OCI-M2 (cell line): ENCODE results near the gene ENOX2.
"Not testable (repeated sequence)": the region's sequence is repeated elsewhere in the genome, so short reads cannot be mapped to it uniquely, and the experiment has no call there.

Experiments
- DNase-seq: peaks from one replicate; lab custom pipeline; 2025; ENCODE audit not compliant: unreplicated experiment; lab: John Stamatoyannopoulos, UW

The ENOX2 gene

DNA sequence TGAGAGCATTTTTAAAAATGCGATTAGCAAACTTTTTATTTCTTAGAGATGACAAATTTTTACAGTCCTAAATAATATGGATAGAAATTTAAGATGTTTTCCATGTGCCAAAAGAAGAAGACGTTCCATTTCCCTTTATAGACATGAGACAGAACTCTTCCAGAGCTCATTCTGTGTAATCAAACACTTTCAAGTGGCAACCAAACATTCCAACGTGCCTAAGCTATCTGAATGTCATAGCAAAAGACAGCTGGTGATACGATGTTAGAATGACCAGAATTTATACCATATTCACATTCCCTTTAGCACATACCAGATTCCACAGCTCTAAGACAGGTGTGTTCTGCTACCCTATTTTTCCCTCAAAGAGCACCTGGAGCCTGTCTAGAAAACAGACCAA is 133.2 kb downstream of the ENOX2 start:
- DNase-seq = no peak

DNA sequence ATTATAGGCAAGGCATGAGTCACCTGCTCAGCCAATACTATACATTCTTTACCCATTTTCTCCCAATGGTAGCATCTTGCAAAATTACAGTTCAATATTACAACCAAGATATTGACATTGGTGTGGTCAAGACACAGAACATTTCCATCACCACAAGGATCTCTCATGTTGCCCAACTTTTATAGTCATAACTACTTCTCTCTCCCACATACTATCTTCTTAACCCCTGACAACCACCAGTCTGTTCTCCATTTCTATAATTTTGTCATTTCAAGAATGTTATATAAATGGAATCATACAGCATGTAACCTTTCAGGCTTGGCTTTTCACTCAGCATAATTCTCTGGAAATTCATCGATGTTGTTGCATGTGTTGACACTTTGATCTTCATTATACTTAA is 144.9 kb downstream of the ENOX2 start:
- DNase-seq = no peak

DNA sequence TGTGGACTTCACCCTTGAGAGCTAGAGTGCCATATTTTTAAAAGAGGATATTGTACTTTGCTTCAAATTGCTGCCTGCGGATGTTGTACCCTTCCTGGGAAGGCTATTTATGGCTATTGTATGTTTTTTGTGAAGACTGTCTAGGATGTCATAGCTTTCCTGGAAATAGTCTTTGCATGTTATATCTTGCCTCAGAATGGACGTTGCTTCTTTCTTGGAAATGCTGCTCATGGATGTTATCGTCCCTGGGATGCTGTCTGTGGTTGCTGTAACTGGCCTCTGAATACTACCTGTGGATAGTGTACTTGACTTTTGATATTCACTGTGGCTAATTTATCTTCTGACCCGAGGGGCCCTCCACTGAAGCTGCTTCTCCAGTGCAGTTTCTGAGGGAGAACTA is 146.8 kb downstream of the ENOX2 start:
- DNase-seq = no peak

DNA sequence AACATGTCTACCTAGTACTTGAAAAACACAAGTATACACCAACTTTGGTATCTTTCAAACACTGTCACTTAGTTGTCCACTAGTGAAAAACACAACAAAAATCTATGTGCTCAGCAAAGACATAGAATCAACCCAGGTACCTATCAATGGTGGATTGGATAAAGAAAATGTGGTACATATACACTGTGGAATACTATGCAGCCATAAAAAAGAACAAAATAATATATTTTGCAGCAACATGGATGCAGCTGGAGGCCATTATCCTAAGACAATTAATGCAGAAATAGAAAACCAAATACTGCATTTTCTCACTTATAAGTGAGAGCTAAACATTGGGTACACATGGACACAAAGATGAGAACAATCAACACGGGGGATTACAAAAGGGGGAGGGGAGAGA is 148.7 kb downstream of the ENOX2 start:
- no peak for DNase-seq

DNA sequence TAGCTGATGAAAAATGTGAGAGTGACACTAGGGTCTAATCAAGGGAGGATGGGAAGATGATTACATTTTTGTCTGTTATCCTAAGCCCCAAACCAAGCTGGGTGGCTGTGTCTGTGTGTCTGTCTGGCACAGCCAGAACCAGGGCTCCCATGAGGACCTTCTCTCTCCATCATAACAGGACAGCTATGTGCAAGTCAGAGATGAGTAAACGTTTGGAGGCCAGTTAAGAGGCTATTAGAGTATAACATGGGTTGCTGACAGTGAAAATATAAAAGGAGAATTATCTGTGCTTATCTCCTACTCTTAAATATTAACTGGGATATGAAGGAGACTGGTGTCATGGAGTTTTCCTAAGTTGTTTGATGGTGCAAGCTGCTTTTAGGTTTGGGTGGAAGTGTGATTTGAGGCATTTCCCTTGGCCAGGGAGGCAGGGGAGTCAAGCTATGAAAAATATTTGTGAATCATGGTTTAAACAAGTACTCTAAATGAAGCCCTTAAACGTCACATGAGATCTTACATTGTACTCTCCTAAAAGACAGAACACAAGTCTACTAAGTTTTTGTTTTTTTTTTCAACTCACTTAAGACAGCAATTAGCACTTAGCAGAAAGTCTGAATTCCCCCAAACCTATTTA is 156.2 kb downstream of the ENOX2 start:
- no peak for DNase-seq

DNA sequence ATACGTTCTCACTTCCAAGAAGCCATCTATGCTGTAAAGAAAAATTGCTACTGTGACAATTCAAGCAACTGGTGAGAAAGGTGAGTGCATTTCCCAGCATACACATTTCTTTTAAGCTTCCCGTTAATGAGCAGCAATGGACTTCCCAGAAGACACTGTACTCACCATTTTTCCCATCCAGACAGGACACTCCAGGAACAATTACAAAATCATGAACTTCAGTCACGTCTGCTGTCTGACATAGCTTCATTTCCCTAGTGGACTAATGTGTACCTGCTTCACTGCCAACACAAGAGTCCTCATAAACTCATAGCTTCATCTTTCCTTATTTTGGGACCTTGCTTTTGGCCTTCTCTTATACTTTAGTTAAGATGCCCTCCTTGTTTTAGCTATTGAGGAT is 156.9 kb downstream of the ENOX2 start:
- no peak for DNase-seq

DNA sequence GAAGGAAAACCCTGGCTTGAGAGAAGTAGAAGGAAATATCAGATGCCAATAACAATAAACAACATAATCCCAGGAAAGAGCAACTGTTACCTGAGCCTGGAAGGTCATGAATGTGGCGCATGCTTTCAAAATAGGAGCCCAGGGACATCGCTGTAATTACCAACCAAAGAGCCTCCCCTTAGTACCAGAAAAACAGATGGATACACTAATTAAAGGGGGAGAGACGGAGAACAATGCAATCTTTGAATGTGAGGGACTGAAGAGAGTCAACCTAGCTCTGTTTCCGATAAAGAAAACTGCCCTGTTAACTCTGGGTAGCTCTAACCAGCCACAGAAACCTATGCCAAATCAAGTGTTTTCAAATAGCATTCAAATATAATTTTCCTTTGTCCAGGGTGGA is 161.4 kb downstream of the ENOX2 start:
- no peak for DNase-seq

DNA sequence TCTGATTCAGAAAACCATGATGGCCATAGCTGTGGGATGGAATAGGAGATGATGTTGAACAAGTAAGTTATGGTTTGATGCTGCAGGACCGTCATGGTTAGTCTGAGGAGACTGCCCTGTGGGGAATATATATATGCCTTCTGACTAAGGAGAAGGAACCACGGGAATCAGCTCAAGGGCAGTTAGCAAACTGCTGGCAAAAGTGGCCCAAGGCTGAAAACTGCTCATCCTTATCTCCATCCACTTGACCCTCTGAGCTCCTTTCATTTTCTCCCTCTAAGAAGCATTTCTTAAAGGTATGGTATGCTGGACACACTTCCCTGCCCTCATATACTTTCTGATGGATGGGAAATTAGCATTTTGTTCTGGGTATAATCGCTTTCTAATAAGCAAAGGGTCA is 161.9 kb downstream of the ENOX2 start:
- DNase-seq = no peak

DNA sequence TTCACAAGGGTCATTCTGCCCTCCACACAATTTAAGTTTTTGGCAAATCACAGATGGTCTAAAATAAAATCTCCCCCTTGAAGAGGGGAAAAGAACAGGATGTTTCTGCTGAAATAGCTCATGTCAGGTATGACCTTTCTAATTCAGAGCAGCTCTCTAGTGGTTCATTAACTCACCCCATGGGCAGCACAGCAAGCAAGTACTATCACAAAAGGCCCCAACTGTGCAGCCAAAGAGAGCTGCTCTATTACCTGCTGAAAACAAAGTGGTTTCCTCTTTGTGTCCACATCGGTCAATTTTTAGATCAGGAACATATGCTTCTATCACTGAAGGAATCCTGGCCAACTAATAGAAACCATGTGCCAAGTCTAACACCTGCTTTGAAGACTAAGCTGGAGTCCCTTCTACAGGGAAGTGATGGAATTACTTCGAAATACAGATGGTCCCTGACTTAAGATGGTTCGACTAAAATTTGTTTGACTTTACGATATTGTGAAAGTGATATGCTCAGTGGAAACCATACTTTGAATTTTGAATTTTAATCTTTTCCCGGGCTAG is 164.3 kb downstream of the ENOX2 start:
- DNase-seq = no peak

DNA sequence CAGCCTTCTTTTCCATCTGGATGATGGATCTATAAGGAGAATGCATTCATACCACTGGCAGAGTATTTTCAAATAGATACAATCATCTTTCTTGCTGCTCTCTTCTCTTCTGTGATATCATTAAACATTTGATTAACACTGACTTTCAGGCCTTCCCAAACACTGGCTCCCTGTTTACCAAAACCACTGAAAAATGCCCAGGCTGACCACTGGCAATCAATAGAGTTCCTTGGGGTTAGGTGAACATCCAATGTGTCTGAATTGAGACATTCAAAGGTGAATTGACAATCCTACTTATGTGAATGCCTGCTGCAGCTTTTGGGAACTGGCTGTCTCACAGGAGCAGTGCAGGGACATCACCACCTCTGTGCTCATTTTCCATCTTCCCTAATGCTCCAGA is 168.3 kb downstream of the ENOX2 start:
- DNase-seq = no peak

DNA sequence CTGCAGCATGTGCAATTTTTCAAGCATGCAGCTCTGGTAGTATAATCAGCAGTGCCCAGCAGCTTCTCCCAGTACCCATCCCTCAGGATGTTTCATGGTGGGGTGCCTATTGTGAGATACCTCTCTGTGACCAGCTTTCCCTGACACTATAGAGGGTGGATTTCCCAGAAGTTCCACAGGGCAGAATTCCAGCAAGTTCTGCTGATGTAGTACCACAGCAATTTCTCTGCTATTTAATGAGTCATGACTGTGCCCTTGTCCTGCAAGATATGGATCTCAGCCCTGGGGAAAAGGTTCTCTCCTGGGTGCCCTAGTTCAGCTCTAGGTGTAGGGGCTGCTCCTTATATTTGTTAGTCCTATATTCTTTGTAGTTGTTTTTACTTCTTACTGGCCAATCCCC is 174.8 kb downstream of the ENOX2 start:
- no peak for DNase-seq

DNA sequence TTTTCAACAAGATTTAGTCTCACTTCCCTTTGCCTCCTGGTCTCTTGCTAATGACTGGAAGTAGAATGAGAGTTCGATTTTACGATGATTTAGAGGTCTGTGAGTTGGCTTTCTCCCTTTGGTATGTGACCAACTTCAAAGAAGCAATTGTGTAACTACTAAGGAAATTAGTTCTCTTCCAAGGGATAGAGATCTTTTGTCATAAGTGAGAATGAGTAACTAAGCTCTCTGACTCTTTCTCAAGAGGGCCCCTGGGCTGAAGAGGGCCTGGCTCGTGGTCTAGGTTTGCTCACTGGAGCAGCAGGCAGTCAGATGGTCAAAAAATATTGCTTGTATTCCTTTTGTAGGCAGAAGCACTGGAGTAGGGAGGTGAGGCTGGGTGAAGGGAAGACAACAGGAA is 176.3 kb downstream of the ENOX2 start:
- no peak for DNase-seq

DNA sequence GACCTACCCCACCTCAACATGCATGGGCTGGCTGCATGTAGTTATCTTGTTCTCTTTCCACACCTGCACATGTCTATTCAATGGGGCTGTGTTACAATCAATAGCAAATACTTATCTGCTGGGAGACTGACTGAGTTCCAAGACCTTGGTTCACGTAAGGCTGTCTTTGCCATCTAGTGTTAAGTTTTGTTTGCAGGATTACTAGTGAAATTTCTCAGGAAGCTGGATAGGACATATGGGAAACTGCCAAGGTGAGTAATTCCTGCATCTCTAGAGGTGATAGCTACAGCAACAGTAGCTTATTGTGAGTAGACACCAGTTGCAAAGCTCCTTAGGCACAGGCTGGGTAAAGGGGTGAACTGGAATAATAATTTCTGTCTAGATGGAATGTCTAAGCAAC is 177.5 kb downstream of the ENOX2 start:
- no peak for DNase-seq

DNA sequence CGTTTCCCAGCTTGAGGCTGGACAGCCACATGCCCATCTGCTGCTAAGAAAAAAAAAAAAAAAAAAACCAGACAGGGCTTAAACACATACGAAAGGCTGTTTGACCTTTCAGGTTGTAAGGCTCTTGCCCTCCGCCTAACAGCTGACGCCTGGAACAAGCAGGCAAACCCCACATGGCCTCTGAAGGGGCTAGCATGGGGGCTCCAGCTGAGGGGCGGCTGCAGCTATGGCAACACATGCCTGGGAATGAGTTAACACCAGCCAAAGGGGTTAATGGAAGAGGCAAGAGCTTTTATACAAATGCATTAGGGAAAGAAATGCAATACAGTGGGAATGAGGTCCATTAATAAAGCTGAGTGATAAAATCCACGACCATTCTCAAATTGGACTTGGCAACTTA is 183.6 kb downstream of the ENOX2 start:
- no peak for DNase-seq

DNA sequence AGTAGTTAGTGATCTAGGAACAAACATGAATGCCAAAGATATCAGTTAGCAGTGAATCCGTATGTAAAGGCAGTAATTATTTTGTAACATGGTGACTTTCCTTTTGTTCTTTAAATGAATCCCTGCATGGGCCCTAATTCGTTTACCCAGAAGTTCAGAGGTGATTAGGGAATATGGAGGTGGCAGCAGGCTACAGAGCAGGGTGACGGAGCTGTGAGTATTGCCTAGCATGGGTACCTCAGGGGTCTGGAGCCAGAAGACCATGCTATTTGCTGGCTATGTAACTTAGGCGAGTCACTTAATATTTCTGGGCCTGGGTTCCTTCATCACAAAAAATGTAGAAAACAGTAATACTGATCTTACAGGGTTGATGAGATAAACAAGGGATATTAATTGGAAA is 184.9 kb downstream of the ENOX2 start:
- no peak for DNase-seq

DNA sequence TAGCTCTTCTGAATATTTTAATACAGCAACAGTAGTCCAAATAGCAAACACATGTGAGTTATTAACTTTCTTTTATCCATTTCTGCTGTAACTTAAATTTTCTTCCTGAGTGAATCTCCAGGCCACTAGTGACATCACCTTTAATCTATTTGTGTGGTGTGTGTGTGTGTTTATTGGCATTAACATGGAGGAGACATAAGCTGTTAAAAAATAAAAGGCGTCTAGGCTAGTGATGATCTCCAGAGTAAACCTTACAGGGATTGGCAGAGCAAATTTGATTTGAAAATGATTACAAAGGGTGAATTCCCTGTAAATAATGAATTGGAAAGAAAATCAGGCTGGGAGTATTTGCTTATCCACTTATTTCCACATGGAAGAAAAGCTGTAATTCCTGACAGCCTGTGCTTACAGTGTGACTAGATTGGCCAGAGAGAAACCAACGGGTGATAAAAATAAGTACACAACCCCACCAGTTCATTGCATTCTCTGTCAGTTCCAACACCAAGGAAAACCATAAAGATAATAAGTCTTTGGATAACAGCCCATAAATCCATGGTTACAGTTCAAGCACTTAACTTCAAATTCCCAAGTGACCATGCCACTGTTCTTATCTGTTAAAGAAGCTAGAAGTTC is 186.1 kb downstream of the ENOX2 start:
- no peak for DNase-seq

DNA sequence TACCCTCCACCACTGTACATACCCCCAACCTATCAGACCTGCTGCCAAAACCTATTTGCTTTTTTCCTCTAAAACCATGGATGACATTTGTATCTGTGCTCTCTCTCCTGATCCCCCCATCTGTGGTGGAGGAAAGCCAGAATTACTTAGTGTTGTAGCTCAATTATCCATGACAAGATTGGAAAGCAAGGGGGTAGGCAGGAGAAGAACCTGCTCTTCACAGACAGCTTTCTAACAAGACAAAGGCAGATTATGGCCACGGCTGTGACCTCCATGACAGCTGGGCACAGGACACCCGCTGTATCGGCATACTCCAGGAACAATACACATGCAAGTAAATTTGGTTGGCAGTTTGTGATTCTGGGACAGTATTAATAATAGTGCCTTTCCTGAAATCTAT is 186.7 kb downstream of the ENOX2 start:
- no peak for DNase-seq

DNA sequence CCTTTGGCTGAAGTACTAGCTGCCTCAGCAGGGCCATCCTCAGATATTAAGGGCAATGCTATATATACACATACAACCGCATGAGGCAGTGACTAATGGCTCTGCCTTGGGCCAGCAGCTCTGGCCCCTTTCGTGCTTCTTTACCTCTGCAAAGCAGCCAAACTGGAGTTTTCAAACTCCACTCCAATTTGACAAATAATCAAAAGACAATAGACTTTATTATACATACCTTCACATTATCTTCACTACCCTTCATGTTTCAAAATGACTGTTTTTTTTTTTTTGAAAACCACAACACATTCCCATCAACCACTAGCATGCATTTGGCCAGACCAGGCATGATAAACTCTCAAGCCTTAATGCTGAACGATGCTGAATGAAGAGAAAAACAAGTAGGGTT is 187.7 kb downstream of the ENOX2 start:
- DNase-seq = no peak

DNA sequence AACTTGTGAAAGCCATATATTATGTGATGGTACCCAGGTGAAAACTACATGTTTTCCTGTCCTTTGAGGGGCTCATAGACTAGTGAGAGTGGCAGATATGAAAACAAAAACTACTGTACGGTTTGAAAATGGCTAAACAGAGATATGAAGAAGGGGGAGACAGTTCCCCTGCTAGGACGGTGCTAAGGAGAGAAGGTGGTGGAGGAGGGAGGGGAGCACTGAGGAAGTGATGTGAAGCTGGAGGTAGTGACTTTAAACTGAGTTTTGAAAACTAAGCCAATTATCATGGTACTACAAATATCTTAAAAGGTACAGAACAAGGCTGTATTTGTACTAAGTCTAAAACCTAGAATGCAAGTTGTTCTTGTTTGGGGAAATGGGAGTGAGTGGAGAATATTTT is 188.3 kb downstream of the ENOX2 start:
- no peak for DNase-seq

DNA sequence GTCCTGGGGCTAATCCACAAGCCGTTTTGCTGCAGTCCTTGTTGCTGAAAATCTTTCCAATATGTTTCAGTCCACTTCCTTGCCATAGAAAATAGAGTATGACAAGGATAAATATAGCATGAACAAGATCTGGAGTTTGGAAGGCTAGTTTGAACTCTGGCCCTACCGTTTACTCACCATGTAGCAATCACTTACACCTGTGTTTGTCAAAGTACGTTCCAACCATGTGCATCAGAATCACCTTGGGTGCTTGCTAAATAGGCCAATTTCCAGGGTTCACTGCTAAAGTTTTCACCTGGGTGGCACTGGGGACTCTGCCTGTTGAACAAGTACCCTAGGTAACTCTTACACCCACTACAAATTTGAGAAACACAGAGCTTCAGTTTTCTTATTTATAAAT is 188.9 kb downstream of the ENOX2 start:
- DNase-seq = no peak

DNA sequence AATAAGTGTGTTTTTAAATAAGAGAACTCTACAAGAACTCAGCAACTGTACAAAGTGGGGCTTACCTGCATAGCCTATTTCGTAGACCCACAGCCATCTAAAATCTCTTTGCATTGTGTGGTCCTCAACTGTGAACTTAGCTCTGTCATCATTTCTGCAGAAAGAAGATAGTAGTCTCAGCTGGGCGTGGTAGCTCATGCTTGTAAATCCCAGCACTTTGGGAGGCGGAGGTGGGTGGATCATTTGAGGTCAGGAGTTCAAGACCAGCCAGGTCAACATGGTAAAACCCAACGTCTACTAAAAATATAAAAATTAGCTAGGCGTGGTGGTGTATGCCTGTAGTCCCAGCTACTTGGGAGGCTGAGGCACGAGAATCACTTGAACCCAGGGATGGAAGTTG is 193.8 kb downstream of the ENOX2 start:
- not testable (repeated sequence) for DNase-seq

DNA sequence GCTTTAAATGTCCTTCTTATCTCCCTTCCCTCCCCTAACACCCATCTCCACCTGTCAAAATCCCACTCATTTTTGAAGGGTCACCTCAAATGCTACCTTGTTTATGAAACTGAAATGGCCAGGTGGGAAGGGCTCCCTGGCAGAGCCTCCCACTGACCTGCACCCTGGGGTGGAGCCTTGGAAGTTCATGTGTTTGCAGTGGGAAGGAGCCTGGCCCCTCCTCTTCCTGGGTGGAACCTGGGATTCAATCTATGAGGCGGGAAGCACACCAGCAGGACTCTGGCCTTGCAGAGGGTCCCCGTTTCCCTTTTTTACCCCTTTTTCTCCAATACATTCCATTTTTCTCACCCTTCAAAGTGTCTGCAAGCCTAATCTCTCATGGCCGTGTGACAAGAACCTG is 197.4 kb downstream of the ENOX2 start:
- no peak for DNase-seq
